Osteoblast (primary cell): Measurements from ENCODE around the gene PTPRT. TPM values are rescaled to one million over a fixed set of nuclear protein-coding genes. Genes with fewer than 3 reads are reported as not detected.

Experiments
- DNase-seq: peaks from one replicate; pipeline ENCODE4 v3.0.0; 2011; ENCODE audit warnings: low spot score, mixed read lengths; ENCODE audit not compliant: insufficient read length; ENCODE audit errors: missing footprints
- H2AFZ ChIP-seq: 2 replicates; pipeline ENCODE4 v1.6.0; 2011; ENCODE audit warnings: mild to moderate bottlenecking, low read length
- H3K27ac ChIP-seq: 2 replicates; pipeline ENCODE4 v1.5.1; 2011; ENCODE audit warnings: mild to moderate bottlenecking, low read depth, low read length, moderate library complexity
- H3K27me3 ChIP-seq: 2 replicates; pipeline ENCODE4 v1.6.0; 2012; ENCODE audit warnings: mild to moderate bottlenecking, control low read depth, inconsistent platforms, low read length, moderate library complexity; ENCODE audit not compliant: insufficient read depth
- H3K36me3 ChIP-seq: 2 replicates; pipeline ENCODE4 v1.5.1; 2011; ENCODE audit warnings: mild to moderate bottlenecking, low read length, control low read depth, moderate library complexity; ENCODE audit not compliant: insufficient read depth
- H3K4me1 ChIP-seq: 2 replicates; pipeline ENCODE4 v1.5.1; 2011; ENCODE audit warnings: mild to moderate bottlenecking, low read length, control low read depth, moderate library complexity; ENCODE audit not compliant: insufficient read depth
- H3K4me2 ChIP-seq: 2 replicates; pipeline ENCODE4 v1.6.0; 2011; ENCODE audit warnings: mild to moderate bottlenecking, low read length; ENCODE audit not compliant: insufficient read depth
- H3K4me3 ChIP-seq: fragments of 200-600 bp; sonication (generic); 3 replicates; pipeline ENCODE4 v1.5.1; 2012; ENCODE audit warnings: mild to moderate bottlenecking, low read length, inconsistent platforms; ENCODE audit not compliant: insufficient read depth
- H3K79me2 ChIP-seq: 2 replicates; pipeline ENCODE4 v1.6.0; 2012; ENCODE audit warnings: mild to moderate bottlenecking, low read length, control low read depth, inconsistent platforms; ENCODE audit not compliant: insufficient read depth
- H3K9me3 ChIP-seq: 2 replicates; pipeline ENCODE4 v1.5.1; 2011; ENCODE audit warnings: low read depth, low read length, control low read depth
- H4K20me1 ChIP-seq: 2 replicates; pipeline ENCODE4 v1.6.0; 2012; ENCODE audit warnings: mild to moderate bottlenecking, low read length, control low read depth; ENCODE audit not compliant: insufficient read depth
- total RNA-seq: library from RNA; depleted of rRNA; stranded (reverse); fragments of >200 nt; gene quantifications from 2 replicates; pipeline ENCODE4 v1.2.3, GENCODE V29; 2012
- TF ChIP-seq, protein P1 (sequence below): IDR thresholded peaks from 2 replicates; pipeline ENCODE4 v1.5.1; 2011; ENCODE audit warnings: mild to moderate bottlenecking, low read depth, low read length, moderate library complexity; ENCODE audit errors: extremely low read depth

Gene PTPRT
- total RNA-seq, 1 donor: not detected

DNA sequence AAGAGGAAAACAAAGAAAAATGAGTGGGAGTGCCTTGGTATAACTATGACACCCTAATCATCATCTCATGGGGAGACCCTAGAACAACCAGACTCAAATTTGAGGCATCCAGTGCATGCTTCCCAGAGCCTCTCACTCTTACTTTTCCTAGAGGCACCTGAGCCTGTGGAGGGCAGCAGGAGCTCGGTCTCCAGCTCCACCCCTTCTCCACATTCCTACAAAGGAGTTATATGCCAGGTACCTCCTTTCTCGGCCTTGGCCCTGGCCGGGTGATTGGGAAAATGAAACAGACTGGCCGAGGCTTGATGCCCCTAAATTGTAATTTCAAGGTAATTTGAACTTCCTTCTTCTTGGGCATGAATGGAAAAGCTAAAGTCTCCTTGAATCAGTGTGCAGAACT lies 810.3 kb downstream of the PTPRT start:
- Histone ChIP-seq H3K4me1 (no peaks in the 10 kb centered on the region), H4K20me1 (no peaks in the 10 kb centered on the region), H3K79me2 (no peaks in the 10 kb centered on the region), H3K9me3 (no peaks in the 10 kb centered on the region), H3K27me3 (no peaks in the 10 kb centered on the region), H3K27ac (no peak overlapping the region), H2AFZ (no peak overlapping the region), H3K4me2 (no peak overlapping the region), H3K4me3 (no peak overlapping the region), H3K36me3 (no peaks in the 10 kb centered on the region)
- TF ChIP-seq, protein P1, sequence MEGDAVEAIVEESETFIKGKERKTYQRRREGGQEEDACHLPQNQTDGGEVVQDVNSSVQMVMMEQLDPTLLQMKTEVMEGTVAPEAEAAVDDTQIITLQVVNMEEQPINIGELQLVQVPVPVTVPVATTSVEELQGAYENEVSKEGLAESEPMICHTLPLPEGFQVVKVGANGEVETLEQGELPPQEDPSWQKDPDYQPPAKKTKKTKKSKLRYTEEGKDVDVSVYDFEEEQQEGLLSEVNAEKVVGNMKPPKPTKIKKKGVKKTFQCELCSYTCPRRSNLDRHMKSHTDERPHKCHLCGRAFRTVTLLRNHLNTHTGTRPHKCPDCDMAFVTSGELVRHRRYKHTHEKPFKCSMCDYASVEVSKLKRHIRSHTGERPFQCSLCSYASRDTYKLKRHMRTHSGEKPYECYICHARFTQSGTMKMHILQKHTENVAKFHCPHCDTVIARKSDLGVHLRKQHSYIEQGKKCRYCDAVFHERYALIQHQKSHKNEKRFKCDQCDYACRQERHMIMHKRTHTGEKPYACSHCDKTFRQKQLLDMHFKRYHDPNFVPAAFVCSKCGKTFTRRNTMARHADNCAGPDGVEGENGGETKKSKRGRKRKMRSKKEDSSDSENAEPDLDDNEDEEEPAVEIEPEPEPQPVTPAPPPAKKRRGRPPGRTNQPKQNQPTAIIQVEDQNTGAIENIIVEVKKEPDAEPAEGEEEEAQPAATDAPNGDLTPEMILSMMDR: no peak
- DNase-seq: no peak

DNA sequence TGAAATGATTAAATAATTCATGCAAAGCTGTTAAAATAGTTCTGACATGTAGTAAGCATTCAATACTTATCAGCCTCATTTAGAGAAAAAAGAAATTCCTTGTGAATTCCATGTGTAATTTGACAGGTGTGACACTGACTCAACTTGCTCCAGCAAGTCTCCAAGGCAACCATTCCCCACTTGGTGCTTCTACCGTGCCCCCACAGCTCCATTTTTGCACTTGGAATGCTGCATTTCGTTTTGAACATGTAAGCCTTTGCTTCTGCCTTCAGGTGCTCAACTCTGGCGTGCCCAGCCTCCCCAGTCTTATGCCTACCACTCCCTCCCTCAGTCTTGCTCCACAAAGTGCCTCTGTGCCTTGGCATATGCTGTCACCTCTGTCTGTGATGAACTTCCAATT lies 810.9 kb downstream of the PTPRT start:
- no peaks in the 10 kb centered on the region for H3K4me1 ChIP-seq
- no peak overlapping the region for H3K4me2 ChIP-seq
- H3K79me2 ChIP-seq: no peaks in the 10 kb centered on the region
- H3K9me3 ChIP-seq: no peaks in the 10 kb centered on the region
- no peak overlapping the region for H3K4me3 ChIP-seq
- DNase-seq: no peak
- H3K27me3 ChIP-seq: no peaks in the 10 kb centered on the region
- no peak overlapping the region for H2AFZ ChIP-seq
- no peaks in the 10 kb centered on the region for H3K36me3 ChIP-seq
- TF ChIP-seq, protein P1: no peak
- H4K20me1 ChIP-seq: no peaks in the 10 kb centered on the region
- no peak overlapping the region for H3K27ac ChIP-seq

DNA sequence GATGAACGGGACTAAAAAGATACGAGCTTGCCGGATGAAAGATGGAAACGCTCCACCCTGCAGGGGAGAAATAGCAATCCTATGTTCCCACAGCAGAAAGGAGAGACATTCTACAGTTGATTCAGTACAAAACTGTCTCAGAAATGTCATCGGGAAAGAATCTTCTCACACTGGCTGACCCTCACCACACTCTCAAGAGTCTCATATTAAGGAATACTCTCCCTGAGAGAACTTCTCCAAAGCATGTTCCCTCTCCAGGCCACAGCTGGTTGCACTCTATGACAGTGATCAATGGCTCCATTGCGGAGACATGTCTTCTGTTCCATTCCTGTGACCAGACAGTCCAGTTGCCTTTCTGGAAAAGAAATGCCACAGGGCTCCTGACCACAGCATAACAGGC lies 813.6 kb downstream of the PTPRT start:
- H3K27ac ChIP-seq: no peak overlapping the region

DNA sequence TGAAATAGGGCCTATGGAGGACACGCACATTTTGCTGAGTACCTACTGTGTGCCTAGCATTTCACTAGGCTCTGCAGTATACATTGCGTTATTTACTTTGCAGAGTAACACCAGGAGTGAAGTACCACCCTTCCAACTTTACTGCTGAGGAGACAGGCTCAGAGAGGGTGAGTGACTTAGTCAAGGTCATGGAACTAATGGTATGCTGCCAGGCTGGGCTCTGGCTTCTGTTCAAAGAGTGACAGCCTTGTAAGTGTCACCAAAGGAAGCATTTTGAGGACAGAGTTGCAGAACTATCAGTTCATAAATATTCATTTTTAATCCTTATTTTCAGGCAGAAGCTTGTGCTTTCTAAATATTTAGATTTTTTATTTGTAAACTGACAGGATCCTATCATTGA lies 816.7 kb downstream of the PTPRT start:
- Histone ChIP-seq H4K20me1 (no peaks in the 10 kb centered on the region), H3K79me2 (no peaks in the 10 kb centered on the region), H3K4me2 (no peak overlapping the region)

More for the DNA sequence above, 813.6 kb downstream of the PTPRT start:
- no peaks in the 10 kb centered on the region for H3K36me3 ChIP-seq
- H2AFZ ChIP-seq: no peak overlapping the region
- H3K4me3 ChIP-seq: no peak overlapping the region
- no peaks in the 10 kb centered on the region for H3K27me3 ChIP-seq
- H3K4me1 ChIP-seq: no peaks in the 10 kb centered on the region
- H3K79me2 ChIP-seq: no peaks in the 10 kb centered on the region
- TF ChIP-seq, protein P1: no peak
- H4K20me1 ChIP-seq: no peaks in the 10 kb centered on the region
- no peak for DNase-seq
- no peak overlapping the region for H3K4me2 ChIP-seq
- H3K9me3 ChIP-seq: peaks cover 3% of the 10 kb centered on the region

More for the DNA sequence above, 816.7 kb downstream of the PTPRT start:
- H3K9me3 ChIP-seq: peaks cover 3% of the 10 kb centered on the region
- DNase-seq: no peak
- no peaks in the 10 kb centered on the region for H3K4me1 ChIP-seq
- no peaks in the 10 kb centered on the region for H3K36me3 ChIP-seq
- no peak overlapping the region for H3K4me3 ChIP-seq
- H3K27ac ChIP-seq: no peak overlapping the region
- H2AFZ ChIP-seq: no peak overlapping the region
- TF ChIP-seq, protein P1: no peak
- no peaks in the 10 kb centered on the region for H3K27me3 ChIP-seq
